K562 (cell line): Measurements from ENCODE around the gene TRIP12. TPM values are rescaled to one million over a fixed set of nuclear protein-coding genes. Genes with fewer than 3 reads are reported as not detected.
A peak's percentile ranks its signal among the peaks of the same experiment; 100 is the strongest.

Experiments
- ATAC-seq: fragments of 200-7000 bp; cut with Tn5 transposase; 3 replicates; pipeline ENCODE4 v1.9.1; 2020; ENCODE audit warnings: moderate library complexity
- BruUV-seq: library from RNA; stranded (reverse); fragments of 400-500 nt; replicated peaks from 2 replicates; lab custom pipeline; 2021; lab: Mats Ljungman, UMichigan
- CTCF ChIA-PET: fragments of 300-600 bp; formaldehyde crosslinking; extraction: SDS; loops from one replicate; lab custom pipeline; 2021; ENCODE audit warnings: low intra/inter-chr PET ratio; lab: Yijun Ruan, JAX
- POLR2A ChIA-PET: fragments of 300-600, 350-650 bp; sonication (Branson Sonifier 250); formaldehyde crosslinking; extraction: SDS; loops from one replicate; lab custom pipeline; 2021; ENCODE audit warnings: antibody characterized with exemption, inconsistent platforms; lab: Yijun Ruan, JAX
- DNase-seq, 4 experiments: peaks; one replicate each; pipeline versions ENCODE4 v3.0.0 to v3.0.0-alpha.2; 2011 to 2018; ENCODE audit warnings: low spot score in 3 of 4, mixed read lengths in 3 of 4; ENCODE audit errors: extremely low read depth in 1 of 4
- FAIRE-seq: peaks from 2 replicates; lab custom pipeline; 2011; peaks lifted over from hg19 to GRCh38; lab: Jason Lieb, UNC
- H2AFZ ChIP-seq: 2 replicates; pipeline ENCODE4 v1.6.0; 2011; ENCODE audit warnings: low read depth, low read length, control low read depth, inconsistent platforms
- H3K27ac ChIP-seq: fragments of 200-600 bp; 3 replicates; pipeline ENCODE4 v1.8.0; 2011; ENCODE audit warnings: low read depth, mild to moderate bottlenecking, control low read depth, inconsistent platforms, low read length, moderate library complexity, mixed read lengths; ENCODE audit errors: extremely low read depth
- H3K27me3 ChIP-seq, 2 experiments: fragments of 300-600 bp in 1 of 2; 2 replicates in 1 of 2; 3 replicates in 1 of 2; pipeline versions ENCODE4 v1.6.0 to v1.8.0; 2011; ENCODE audit warnings: inconsistent platforms in 2 of 2, low read length in 2 of 2, mild to moderate bottlenecking in 1 of 2, mixed read lengths in 1 of 2, moderate library complexity in 1 of 2; ENCODE audit not compliant: control insufficient read depth in 2 of 2, insufficient read depth in 2 of 2
- H3K36me3 ChIP-seq: fragments of 300-600 bp; 3 replicates; pipeline ENCODE4 v1.8.0; 2011; ENCODE audit warnings: mild to moderate bottlenecking, low read length, inconsistent platforms; ENCODE audit not compliant: control insufficient read depth, insufficient read depth
- H3K4me1 ChIP-seq, 2 experiments: fragments of 200-600 bp in 1 of 2; replicated peaks in 1 of 2; 2 replicates in 1 of 2; 3 replicates in 1 of 2; pipeline versions ENCODE4 v1.5.1 to v1.8.0; 2011; ENCODE audit warnings: inconsistent platforms in 2 of 2, low read length in 2 of 2, mild to moderate bottlenecking in 1 of 2, mixed read lengths in 1 of 2, moderate library complexity in 1 of 2; ENCODE audit not compliant: control insufficient read depth in 2 of 2, insufficient read depth in 2 of 2
- H3K4me2 ChIP-seq: 2 replicates; pipeline ENCODE4 v1.6.1; 2011; ENCODE audit warnings: low read length, control low read depth, inconsistent platforms, mixed read lengths; ENCODE audit not compliant: insufficient read depth
- H3K4me3 ChIP-seq: fragments of 200-600 bp; sonication (generic), shearing (Covaris generic); 2 replicates; pipeline ENCODE4 v1.5.1; 2016; ENCODE audit warnings: control low read depth, inconsistent platforms
- H3K79me2 ChIP-seq: fragments of 200-600 bp; 3 replicates; pipeline ENCODE4 v1.8.0; 2011; ENCODE audit warnings: low read length, inconsistent platforms; ENCODE audit not compliant: control insufficient read depth, insufficient read depth
- H3K9ac ChIP-seq, 2 experiments: 2 replicates each; pipeline versions ENCODE4 v1.6.0 to v1.6.1; 2011; ENCODE audit warnings: low read depth in 2 of 2, low read length in 2 of 2, control low read depth in 1 of 2, inconsistent platforms in 1 of 2, mild to moderate bottlenecking in 1 of 2, mixed read lengths in 1 of 2; ENCODE audit not compliant: insufficient read depth in 1 of 2
- H3K9me1 ChIP-seq: one replicate; pipeline ENCODE4 v1.6.0; 2011; ENCODE audit warnings: inconsistent platforms, mild to moderate bottlenecking, low read length, moderate library complexity; ENCODE audit not compliant: control insufficient read depth, insufficient read depth
- H3K9me3 ChIP-seq: replicated peaks from 2 replicates; pipeline ENCODE4 v1.5.1; 2011; ENCODE audit warnings: low read depth, low read length, inconsistent platforms; ENCODE audit not compliant: control insufficient read depth, insufficient read depth
- H4K20me1 ChIP-seq: replicated peaks from 2 replicates; pipeline ENCODE4 v1.6.1; 2011; ENCODE audit warnings: low read length, inconsistent platforms, mixed read lengths; ENCODE audit not compliant: control insufficient read depth, insufficient read depth
- ADNP ChIP-seq: fragments of 200-800 bp; sonication (Bioruptor generic); IDR thresholded peaks from 2 replicates; pipeline ENCODE4 v1.6.1; 2016; ENCODE audit warnings: missing genetic modification characterization, missing compliant biosample characterization
- ARHGAP35 ChIP-seq: fragments of 450-650 bp; IDR thresholded peaks from 2 replicates; pipeline ENCODE4 v1.6.1; 2018; ENCODE audit not compliant: partially characterized antibody
- ASH1L ChIP-seq: fragments of 450-650 bp; IDR thresholded peaks from 2 replicates; pipeline ENCODE4 v1.6.1; 2018; ENCODE audit warnings: borderline replicate concordance, mild to moderate bottlenecking, low read depth; ENCODE audit not compliant: partially characterized antibody
- BDP1 ChIP-seq: IDR thresholded peaks from 3 replicates; pipeline ENCODE4 v1.6.1; 2011; ENCODE audit not compliant: insufficient read length, insufficient read depth
- C11orf30 ChIP-seq: fragments of 450-650 bp; IDR thresholded peaks from 2 replicates; pipeline ENCODE4 v1.6.1; 2016; ENCODE audit warnings: low read depth, mild to moderate bottlenecking
- CREM ChIP-seq: IDR thresholded peaks from 2 replicates; pipeline ENCODE4 v1.6.1; 2014; ENCODE audit warnings: antibody characterized with exemption, low read depth
- HDGF ChIP-seq: fragments of 450-650 bp; IDR thresholded peaks from 2 replicates; pipeline ENCODE4 v1.6.1; 2016
- HMG20A ChIP-seq: fragments of 450-650 bp; formaldehyde crosslinking; conservative IDR thresholded peaks from 2 replicates; pipeline ENCODE4 v1.4.0; 2020; ENCODE audit warnings: mild to moderate bottlenecking, mixed read lengths
- LCOR ChIP-seq: sonication (generic); formaldehyde crosslinking; IDR thresholded peaks from 2 replicates; pipeline ENCODE4 v1.8.0; 2022; ENCODE audit warnings: mild to moderate bottlenecking, missing genetic modification reagents
- MAFF ChIP-seq: IDR thresholded peaks from 2 replicates; pipeline ENCODE4 v1.6.1; 2012; ENCODE audit warnings: low read length, improper control_type of control experiment
- RBBP5 ChIP-seq: fragments of 200-600 bp; sonication (generic); IDR thresholded peaks from 2 replicates; pipeline ENCODE4 v1.6.1; 2012; ENCODE audit warnings: borderline replicate concordance, mild to moderate bottlenecking, low read length, control low read depth, inconsistent platforms; ENCODE audit not compliant: insufficient read depth, poor library complexity, severe bottlenecking
- RBM15 ChIP-seq: fragments of 200-400 bp; formaldehyde crosslinking; IDR thresholded peaks from 2 replicates; pipeline ENCODE4 v1.6.1; 2018; ENCODE audit warnings: mild to moderate bottlenecking, low read length, moderate library complexity; ENCODE audit not compliant: insufficient read depth
- XRCC4 ChIP-seq: IDR thresholded peaks from one replicate; pipeline ENCODE4 v1.6.1; 2011; ENCODE audit not compliant: insufficient read depth, insufficient read length; ENCODE audit errors: extremely low read depth
- ZFP36 ChIP-seq: fragments of 150-350 bp; IDR thresholded peaks from 2 replicates; pipeline ENCODE4 v1.6.1; 2018; ENCODE audit warnings: low read length, low read depth; ENCODE audit not compliant: partially characterized antibody
- ZNF830 ChIP-seq: fragments of 250-450 bp; sonication (Bioruptor Pico); IDR thresholded peaks from 2 replicates; pipeline ENCODE4 v1.5.0; 2021; ENCODE audit warnings: mild to moderate bottlenecking
- WGBS: fragments of 100-300 bp; shearing (Covaris generic); methylation state at CpG from one replicate; pipeline ENCODE4 v1.1.6; 2016; ENCODE audit warnings: low coverage, mixed read lengths; ENCODE audit not compliant: insufficient coverage; ENCODE audit errors: missing lambda C conversion rate; 5-methylcytosine and 5-hydroxymethylcytosine counted together
- in situ Hi-C: fragments of 300-500 bp; cut with MboI; formaldehyde crosslinking; loops from 4 replicates; pipeline ENCODE4 v1.15.0; 2018; ENCODE audit warnings: inconsistent platforms, mixed read lengths
- intact Hi-C: fragments of 100-400 bp; cut with micrococcal nuclease; formaldehyde crosslinking; loops from 2 replicates; pipeline ENCODE4 v1.14.2; 2022
- polyA plus RNA-seq, 8 experiments: library from polyadenylated mRNA; depleted of rRNA in 4 of 8; stranded (reverse) in 5 of 8; unstranded in 3 of 8; fragments of >200 nt; fragmentation: Nextera tagmentation in 2 of 8; fragmentation: Illumina TruSeq in 1 of 8; extraction: Ambion mirVana in 2 of 8; extraction: Trizol in 1 of 8; gene quantifications; 2 replicates each; pipeline versions ENCODE4 v1.2.1 to v1.2.3, GENCODE V29; 2011 to 2014; ENCODE audit warnings: inconsistent platforms in 1 of 8, missing spikeins in 1 of 8
- total RNA-seq, 7 experiments: library from RNA; depleted of rRNA in 6 of 7; stranded (reverse); fragments of >200 nt in 6 of 7; fragmentation: Illumina TruSeq in 2 of 7; extraction: Trizol in 2 of 7; gene quantifications; 2 replicates each; pipeline versions ENCODE4 v1.2.1 to v1.2.3, GENCODE V29; 2011 to 2021; ENCODE audit warnings: low replicate concordance in 1 of 7
- TF ChIP-seq, protein P1 (sequence below): IDR thresholded peaks from 3 replicates; pipeline ENCODE4 v1.6.1; 2011; ENCODE audit warnings: borderline replicate concordance, mild to moderate bottlenecking; ENCODE audit not compliant: insufficient read length, insufficient read depth
- TF ChIP-seq, protein P2 (sequence below): fragments of 250-450 bp; sonication (Bioruptor Pico); IDR thresholded peaks from 2 replicates; pipeline ENCODE4 v1.8.0; 2022; ENCODE audit warnings: moderate library complexity, mild to moderate bottlenecking, inconsistent platforms
- TF ChIP-seq, protein P3 (sequence below): fragments of 450-650 bp; IDR thresholded peaks from 2 replicates; pipeline ENCODE4 v1.6.1; 2016; ENCODE audit warnings: mild to moderate bottlenecking
- TF ChIP-seq, protein P4 (sequence below): sonication (generic); formaldehyde crosslinking; IDR thresholded peaks from 2 replicates; pipeline ENCODE4 v1.5.0; 2020; ENCODE audit warnings: missing genetic modification reagents

Gene TRIP12
- total and polyA plus RNA-seq, 9 of the 15 experiments (the other 6 are each of a cell fraction or from before 2014, with no cell fraction given): 15.2 to 131 (median 80.1) TPM

DNA sequence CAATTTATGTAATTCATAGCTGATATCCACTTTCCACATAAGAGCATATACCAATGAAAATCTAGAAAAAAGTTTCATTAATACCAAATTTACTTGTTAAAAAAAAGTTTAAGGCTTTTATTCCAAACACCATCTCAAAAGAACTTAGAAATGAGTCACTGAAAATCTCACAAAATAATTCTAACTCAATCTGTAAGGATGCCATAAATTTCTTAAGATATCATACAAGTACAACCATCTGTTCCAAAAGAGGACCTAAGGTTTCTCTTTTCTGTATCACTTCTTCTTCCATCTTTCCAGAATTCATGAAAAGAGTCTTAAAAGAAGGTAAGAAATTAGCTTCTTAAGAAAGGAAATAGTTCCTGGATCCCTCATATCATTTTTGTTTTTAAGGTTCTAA is 60.4 kb downstream of the TRIP12 start (continued):
- TF ChIP-seq, protein P1, sequence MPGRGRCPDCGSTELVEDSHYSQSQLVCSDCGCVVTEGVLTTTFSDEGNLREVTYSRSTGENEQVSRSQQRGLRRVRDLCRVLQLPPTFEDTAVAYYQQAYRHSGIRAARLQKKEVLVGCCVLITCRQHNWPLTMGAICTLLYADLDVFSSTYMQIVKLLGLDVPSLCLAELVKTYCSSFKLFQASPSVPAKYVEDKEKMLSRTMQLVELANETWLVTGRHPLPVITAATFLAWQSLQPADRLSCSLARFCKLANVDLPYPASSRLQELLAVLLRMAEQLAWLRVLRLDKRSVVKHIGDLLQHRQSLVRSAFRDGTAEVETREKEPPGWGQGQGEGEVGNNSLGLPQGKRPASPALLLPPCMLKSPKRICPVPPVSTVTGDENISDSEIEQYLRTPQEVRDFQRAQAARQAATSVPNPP: no peak
- no peak for TF ChIP-seq ASH1L
- TF ChIP-seq RBBP5: no peak
- no peak for TF ChIP-seq RBM15
- TF ChIP-seq C11orf30: no peak

DNA sequence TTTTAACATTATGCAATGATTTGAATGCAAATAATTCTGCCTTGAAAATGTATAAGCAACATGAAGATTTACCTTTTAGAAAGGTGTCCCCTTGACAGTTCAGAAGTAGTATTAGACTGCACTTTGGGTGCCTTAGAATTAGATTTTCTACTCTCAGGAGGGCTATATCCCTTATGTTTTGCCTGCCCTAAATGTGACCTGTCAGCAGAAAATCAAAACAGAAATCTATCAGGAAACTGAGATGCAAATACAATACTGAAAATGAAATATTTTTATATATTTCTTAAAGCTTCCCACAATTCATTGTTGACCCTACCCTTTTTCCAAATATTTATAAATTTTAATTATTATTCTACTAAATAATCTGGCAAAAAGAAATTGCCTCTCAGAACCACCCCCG is 61.5 kb downstream of the TRIP12 start:
- Histone ChIP-seq H3K27ac (no peak overlapping the region), H3K36me3 (peaks cover 38% of the 10 kb centered on the region; the same call in 2 of the 3 replicates), H4K20me1 (no peaks in the 10 kb centered on the region), H2AFZ (no peak overlapping the region), H3K27me3 (no peaks in the 10 kb centered on the region), H3K4me2 (no peak overlapping the region), H3K9me1 (no peaks in the 10 kb centered on the region), H3K9ac (no peak overlapping the region), H3K9me3 (no peaks in the 10 kb centered on the region), H3K79me2 (peaks cover 33% of the 10 kb centered on the region), H3K4me3 (no peak overlapping the region), H3K4me1 (no peaks in the 10 kb centered on the region)
- CTCF ChIA-PET: no interaction called here
- intact Hi-C loops (no loop called here), in situ Hi-C loops (no loop called here)
- FAIRE-seq (no peak), ATAC-seq (no peak), DNase-seq (no peak)
- POLR2A ChIA-PET: no interaction called here
- BruUV-seq: no TSS peak
- WGBS: no CpG with 5 or more reads among the region's 1 CpG
- TF ChIP-seq, protein P2, sequence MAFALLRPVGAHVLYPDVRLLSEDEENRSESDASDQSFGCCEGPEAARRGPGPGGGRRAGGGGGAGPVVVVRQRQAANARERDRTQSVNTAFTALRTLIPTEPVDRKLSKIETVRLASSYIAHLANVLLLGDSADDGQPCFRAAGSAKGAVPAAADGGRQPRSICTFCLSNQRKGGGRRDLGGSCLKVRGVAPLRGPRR (CRISPR knock-in tag): no peak
- TF ChIP-seq ARHGAP35 (no peak), MAFF (peak; percentile 65), CREM (no peak), ZFP36 (no peak), HDGF (no peak), HMG20A (CRISPR knock-in tag) (no peak), ADNP (no peak), BDP1 (no peak), ZNF830 (CRISPR knock-in tag) (no peak), LCOR (CRISPR knock-in tag) (no peak), XRCC4 (no peak)
- TF ChIP-seq, protein P3, sequence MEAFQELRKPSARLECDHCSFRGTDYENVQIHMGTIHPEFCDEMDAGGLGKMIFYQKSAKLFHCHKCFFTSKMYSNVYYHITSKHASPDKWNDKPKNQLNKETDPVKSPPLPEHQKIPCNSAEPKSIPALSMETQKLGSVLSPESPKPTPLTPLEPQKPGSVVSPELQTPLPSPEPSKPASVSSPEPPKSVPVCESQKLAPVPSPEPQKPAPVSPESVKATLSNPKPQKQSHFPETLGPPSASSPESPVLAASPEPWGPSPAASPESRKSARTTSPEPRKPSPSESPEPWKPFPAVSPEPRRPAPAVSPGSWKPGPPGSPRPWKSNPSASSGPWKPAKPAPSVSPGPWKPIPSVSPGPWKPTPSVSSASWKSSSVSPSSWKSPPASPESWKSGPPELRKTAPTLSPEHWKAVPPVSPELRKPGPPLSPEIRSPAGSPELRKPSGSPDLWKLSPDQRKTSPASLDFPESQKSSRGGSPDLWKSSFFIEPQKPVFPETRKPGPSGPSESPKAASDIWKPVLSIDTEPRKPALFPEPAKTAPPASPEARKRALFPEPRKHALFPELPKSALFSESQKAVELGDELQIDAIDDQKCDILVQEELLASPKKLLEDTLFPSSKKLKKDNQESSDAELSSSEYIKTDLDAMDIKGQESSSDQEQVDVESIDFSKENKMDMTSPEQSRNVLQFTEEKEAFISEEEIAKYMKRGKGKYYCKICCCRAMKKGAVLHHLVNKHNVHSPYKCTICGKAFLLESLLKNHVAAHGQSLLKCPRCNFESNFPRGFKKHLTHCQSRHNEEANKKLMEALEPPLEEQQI: no peak
- TF ChIP-seq, protein P4, sequence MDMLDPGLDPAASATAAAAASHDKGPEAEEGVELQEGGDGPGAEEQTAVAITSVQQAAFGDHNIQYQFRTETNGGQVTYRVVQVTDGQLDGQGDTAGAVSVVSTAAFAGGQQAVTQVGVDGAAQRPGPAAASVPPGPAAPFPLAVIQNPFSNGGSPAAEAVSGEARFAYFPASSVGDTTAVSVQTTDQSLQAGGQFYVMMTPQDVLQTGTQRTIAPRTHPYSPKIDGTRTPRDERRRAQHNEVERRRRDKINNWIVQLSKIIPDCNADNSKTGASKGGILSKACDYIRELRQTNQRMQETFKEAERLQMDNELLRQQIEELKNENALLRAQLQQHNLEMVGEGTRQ (CRISPR knock-in tag): no peak
